Measurements from ENCODE around the gene LRWD1. TPM values are rescaled to one million over a fixed set of nuclear protein-coding genes. Genes with fewer than 3 reads are reported as not detected.
"Not testable (repeated sequence)": the region's sequence is repeated elsewhere in the genome, so short reads cannot be mapped to it uniquely, and the experiment has no call there.

Gene LRWD1
- total RNA-seq, 1 donor from 2014 or later, result 11.2 TPM

DNA sequence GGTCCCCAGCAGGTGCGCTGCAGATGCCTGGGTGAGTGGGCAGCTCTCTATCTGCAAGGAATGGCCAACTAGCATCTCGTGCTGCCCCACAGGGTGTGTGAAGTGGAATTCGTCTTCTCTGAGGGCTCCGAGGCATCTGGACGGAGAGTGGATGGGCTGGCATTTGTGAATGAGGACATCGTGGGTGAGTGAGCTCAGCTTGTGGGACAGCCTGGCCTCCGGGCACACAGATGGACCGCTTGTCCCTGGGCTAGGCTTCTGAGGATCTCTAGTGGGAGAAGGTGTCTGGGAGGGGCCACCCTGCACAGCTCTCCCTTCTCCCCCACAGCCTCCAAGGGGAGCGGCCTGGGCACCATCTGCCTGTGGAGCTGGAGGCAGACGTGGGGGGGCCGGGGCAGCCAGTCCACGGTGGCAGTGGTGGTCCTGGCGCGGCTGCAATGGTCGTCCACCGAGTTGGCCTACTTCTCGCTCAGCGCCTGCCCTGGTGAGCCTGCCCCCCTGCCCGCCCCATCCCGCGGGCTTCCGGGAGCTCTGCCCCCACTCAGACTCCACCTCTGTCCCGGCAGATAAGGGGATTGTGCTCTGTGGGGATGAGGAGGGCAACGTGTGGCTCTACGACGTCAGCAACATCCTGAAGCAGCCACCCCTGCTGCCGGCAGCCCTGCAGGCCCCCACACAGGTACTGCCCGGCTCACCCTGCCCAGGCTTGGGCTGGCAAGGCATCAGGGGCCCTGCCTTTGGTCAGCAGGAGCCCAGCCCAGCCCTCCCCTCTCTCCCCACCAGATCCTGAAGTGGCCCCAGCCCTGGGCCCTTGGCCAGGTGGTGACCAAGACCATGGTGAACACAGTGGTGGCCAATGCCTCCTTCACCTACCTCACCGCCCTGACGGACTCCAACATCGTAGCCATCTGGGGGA, 7.6 kb downstream of the LRWD1 start:
- DNase-seq, result no peak
- H3K9me3 ChIP-seq (replicated peaks), result no peaks in the 10 kb centered on the region
- H3K27ac ChIP-seq (replicated peaks), result no peak overlapping the region
- no peaks in the 10 kb centered on the region for H3K27me3 ChIP-seq (ENCODE audit: low read depth)
- no peak overlapping the region for H3K4me3 ChIP-seq
- TF ChIP-seq, protein P1, sequence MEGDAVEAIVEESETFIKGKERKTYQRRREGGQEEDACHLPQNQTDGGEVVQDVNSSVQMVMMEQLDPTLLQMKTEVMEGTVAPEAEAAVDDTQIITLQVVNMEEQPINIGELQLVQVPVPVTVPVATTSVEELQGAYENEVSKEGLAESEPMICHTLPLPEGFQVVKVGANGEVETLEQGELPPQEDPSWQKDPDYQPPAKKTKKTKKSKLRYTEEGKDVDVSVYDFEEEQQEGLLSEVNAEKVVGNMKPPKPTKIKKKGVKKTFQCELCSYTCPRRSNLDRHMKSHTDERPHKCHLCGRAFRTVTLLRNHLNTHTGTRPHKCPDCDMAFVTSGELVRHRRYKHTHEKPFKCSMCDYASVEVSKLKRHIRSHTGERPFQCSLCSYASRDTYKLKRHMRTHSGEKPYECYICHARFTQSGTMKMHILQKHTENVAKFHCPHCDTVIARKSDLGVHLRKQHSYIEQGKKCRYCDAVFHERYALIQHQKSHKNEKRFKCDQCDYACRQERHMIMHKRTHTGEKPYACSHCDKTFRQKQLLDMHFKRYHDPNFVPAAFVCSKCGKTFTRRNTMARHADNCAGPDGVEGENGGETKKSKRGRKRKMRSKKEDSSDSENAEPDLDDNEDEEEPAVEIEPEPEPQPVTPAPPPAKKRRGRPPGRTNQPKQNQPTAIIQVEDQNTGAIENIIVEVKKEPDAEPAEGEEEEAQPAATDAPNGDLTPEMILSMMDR (IDR thresholded peaks at IDR 0.05; ENCODE audit: borderline replicate concordance), result no peak
- peaks cover 27% of the 10 kb centered on the region for H3K36me3 ChIP-seq
- intact Hi-C loops (cut with micrococcal nuclease), result no loop called here
- no peaks in the 10 kb centered on the region for H3K4me1 ChIP-seq

DNA sequence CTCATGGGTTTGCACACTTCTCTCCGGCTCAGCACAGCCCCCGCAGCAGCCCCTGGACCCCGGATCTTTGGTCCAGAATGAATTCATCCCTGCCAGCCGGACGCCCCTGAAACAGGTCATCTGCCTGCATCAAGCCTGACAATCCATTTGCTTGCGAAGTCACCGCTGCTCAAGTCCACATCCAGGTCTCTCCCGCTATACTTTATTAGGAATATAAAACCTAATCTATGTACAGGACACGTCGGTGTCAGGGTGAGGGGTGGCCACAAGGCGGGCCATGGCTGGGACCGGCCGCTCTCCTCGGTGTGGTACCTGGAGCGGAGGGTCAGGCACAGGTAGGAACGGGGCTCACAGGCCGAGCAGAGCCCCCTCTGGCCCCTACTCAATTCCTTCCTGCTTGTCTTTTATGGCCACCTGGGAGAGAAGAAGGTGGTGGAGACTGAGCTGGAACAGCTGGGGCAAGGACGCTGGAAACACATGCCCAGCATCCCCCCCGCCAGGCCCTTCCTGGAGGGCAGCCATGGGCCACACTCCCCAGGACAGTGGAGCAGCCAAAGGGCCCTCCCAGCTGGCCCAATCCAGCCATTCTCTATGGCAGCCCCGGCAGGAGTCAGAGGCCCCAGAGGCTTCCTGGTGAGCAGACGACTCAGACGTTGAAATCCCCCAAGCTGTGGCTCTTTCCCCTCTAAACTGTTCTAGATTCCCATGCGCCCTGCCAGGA, 8.6 kb downstream of the LRWD1 start:
- H3K36me3 ChIP-seq, result peaks cover 27% of the 10 kb centered on the region
- intact Hi-C loops (cut with micrococcal nuclease), result no loop called here
- no peak for DNase-seq

DNA sequence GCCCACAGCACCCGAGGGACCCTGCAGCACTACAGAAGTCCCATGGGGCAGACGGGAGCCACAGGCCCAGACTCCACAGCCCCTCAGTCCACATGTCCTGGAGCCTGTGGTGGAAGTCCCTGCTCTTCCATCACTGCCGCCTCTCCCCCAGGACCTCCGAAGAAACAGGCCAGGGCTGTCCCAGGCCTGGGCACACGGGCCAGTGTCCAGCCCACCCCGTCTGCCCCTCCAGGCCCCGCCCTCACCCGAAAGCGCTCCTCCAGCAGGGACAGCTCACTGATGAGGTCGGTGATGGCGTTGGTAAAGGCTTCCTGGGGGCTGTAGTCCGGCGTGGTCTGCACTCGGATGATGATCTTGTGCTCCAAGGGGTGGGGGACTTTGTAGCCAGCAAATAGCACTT, 9.3 kb downstream of the LRWD1 start:
- H3K4me1 ChIP-seq; DNase-seq; H3K27ac ChIP-seq (replicated peaks); H3K27me3 ChIP-seq (ENCODE audit: low read depth); H3K9me3 ChIP-seq (replicated peaks); intact Hi-C loops (cut with micrococcal nuclease); H3K4me3 ChIP-seq: not testable (repeated sequence)
- H3K36me3 ChIP-seq, result peaks cover 27% of the 10 kb centered on the region

More for the DNA sequence above, 8.6 kb downstream of the LRWD1 start:
- TF ChIP-seq, protein P1 (IDR thresholded peaks at IDR 0.05; ENCODE audit: borderline replicate concordance), result no peak
- Histone ChIP-seq H3K4me1 (peaks cover 4% of the 10 kb centered on the region), H3K4me3 (no peak overlapping the region), H3K27ac (replicated peaks) (no peak overlapping the region), H3K9me3 (replicated peaks) (no peaks in the 10 kb centered on the region), H3K27me3 (ENCODE audit: low read depth) (no peaks in the 10 kb centered on the region)

- not testable (repeated sequence) for DNase-seq
- H3K36me3 ChIP-seq, result peaks cover 24% of the 10 kb centered on the region
Observed at GRCh38 chr7:102474736-102475435, 10.1 kb downstream of the LRWD1 start.

DNA sequence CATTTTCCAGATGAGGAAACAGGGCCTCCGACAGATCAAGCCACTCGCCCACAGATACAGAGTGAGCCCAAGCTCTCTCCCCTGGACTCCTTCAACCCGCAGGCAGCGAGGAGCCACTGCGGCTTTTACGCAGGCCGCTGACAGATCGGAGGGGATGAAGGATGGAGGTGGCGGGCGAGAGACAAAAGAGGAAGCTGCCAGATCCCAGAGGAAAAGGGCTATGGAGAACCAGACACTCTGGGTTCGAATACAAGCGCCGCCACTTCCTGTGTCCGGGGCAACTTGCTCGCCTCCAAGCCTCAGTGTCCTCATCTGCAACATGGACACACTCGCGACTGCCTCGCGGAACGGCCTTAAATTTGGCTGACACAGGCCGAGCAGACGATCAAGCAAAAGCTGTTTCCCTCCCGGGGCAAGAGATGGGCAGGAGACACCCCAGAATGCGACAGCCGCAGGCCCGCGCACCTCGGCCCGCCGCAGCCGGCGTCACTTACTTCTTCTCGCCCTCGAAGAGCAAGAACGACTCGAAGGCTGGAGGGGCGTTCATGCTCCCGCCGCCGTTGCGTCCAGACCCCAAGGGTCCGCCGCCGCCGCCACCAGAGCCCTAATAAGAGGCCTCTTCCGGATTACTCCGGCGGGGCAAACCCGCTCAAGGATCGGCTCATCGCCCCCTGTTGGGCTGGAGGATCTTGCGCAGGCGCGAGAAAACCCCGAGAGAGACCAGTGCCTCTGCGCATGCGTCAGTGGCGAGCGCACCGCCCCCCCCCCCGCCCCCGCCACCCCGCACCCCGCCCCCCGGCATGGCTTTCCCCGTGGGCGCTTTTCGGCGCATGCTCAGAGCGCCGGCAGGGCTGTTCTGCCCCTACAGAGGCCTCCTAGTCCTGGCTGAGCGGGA, 13.8 kb downstream of the LRWD1 start, which contains the start of gene POLR2J:
Gene POLR2J, minus strand, starts transcription at position 609 of the 895 bp plus-strand sequence. Its CDS starts 62 bp downstream, at position 547.
- H3K4me1 ChIP-seq; H3K36me3 ChIP-seq; intact Hi-C loops (cut with micrococcal nuclease); H3K9me3 ChIP-seq (replicated peaks); H3K27me3 ChIP-seq (ENCODE audit: low read depth): not testable (repeated sequence)
- H3K27ac ChIP-seq (replicated peaks), result peak within 1 kb of the TSS; percentile 66
- TF ChIP-seq, protein P1 (IDR thresholded peaks at IDR 0.05; ENCODE audit: borderline replicate concordance), result peak; percentile 74
- DNase-seq, result peak; percentile 93
- peak within 1 kb of the TSS; percentile 72 for H3K4me3 ChIP-seq

More at GRCh38 chr7:102474736-102475435, 10.1 kb downstream of the LRWD1 start:
- H3K27me3 ChIP-seq (ENCODE audit: low read depth); H3K4me3 ChIP-seq; H3K9me3 ChIP-seq (replicated peaks); intact Hi-C loops (cut with micrococcal nuclease); H3K27ac ChIP-seq (replicated peaks); H3K4me1 ChIP-seq: not testable (repeated sequence)

- intact Hi-C loops (cut with micrococcal nuclease); H3K27me3 ChIP-seq (ENCODE audit: low read depth); DNase-seq; H3K36me3 ChIP-seq; H3K4me1 ChIP-seq; H3K9me3 ChIP-seq (replicated peaks): not testable (repeated sequence)
- Histone ChIP-seq H3K4me3 (peak overlapping the region; percentile 72), H3K27ac (replicated peaks) (peak overlapping the region; percentile 50)
Observed at GRCh38 chr7:102479209-102479584, 14.4 kb downstream of the LRWD1 start.
